Adipocyte (in vitro differentiated cells): ENCODE results near the gene DPH2.
A peak's percentile ranks its signal among the peaks of the same experiment; 100 is the strongest.

Experiments used
- DNase-seq: peaks from one replicate; pipeline ENCODE4 v3.0.0-alpha.2; 2015; ENCODE audit warnings: low read depth
- H3K27me3 ChIP-seq: replicated peaks from 2 replicates; pipeline ENCODE4 v1.7.0; 2013; ENCODE audit warnings: mild to moderate bottlenecking, low read length, moderate library complexity; ENCODE audit not compliant: control insufficient read depth, insufficient read depth
- H3K36me3 ChIP-seq: 2 replicates; pipeline ENCODE4 v1.7.0; 2013; ENCODE audit warnings: low read length, mild to moderate bottlenecking, moderate library complexity; ENCODE audit not compliant: control insufficient read depth, insufficient read depth, severe bottlenecking
- H3K4me1 ChIP-seq: 2 replicates; pipeline ENCODE4 v1.7.0; 2013; ENCODE audit warnings: mild to moderate bottlenecking, low read length, moderate library complexity; ENCODE audit not compliant: control insufficient read depth, insufficient read depth
- H3K4me3 ChIP-seq: 2 replicates; pipeline ENCODE4 v1.7.0; 2013; ENCODE audit warnings: mild to moderate bottlenecking, low read length, moderate library complexity
- H3K9ac ChIP-seq: 2 replicates; pipeline ENCODE4 v1.7.0; 2013; ENCODE audit warnings: mild to moderate bottlenecking, low read length, moderate library complexity
- H3K9me3 ChIP-seq: 2 replicates; pipeline ENCODE4 v1.7.0; 2013; ENCODE audit warnings: mild to moderate bottlenecking, low read length, moderate library complexity; ENCODE audit not compliant: control insufficient read depth

Gene DPH2

DNA sequence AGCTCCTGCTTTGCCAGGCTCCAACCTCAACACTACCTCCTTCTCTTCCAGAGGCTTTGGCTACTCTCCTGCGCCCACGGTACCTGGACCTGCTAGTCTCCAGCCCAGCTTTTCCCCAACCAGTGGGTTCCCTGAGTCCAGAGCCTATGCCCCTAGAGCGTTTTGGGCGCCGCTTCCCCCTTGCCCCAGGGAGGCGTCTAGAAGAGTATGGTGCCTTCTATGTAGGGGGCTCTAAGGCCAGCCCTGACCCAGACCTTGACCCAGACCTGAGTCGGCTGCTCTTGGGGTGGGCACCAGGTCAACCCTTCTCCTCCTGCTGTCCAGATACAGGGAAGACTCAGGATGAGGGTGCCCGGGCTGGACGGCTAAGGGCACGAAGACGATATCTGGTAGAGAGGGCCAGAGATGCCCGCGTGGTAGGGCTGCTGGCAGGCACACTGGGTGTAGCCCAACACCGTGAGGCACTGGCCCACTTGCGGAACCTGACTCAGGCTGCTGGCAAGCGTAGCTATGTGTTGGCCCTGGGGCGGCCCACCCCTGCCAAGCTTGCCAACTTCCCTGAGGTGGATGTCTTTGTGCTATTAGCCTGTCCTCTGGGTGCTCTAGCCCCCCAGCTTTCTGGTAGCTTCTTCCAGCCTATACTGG, 1.6 kb downstream of the DPH2 start:
- no peak for DNase-seq
- Histone ChIP-seq H3K27me3 (no peaks in the 10 kb centered on the region), H3K4me3 (peak overlapping the region; percentile 99), H3K9ac (no peak overlapping the region), H3K9me3 (no peaks in the 10 kb centered on the region), H3K36me3 (peaks cover 25% of the 10 kb centered on the region), H3K4me1 (peaks cover 25% of the 10 kb centered on the region)

DNA sequence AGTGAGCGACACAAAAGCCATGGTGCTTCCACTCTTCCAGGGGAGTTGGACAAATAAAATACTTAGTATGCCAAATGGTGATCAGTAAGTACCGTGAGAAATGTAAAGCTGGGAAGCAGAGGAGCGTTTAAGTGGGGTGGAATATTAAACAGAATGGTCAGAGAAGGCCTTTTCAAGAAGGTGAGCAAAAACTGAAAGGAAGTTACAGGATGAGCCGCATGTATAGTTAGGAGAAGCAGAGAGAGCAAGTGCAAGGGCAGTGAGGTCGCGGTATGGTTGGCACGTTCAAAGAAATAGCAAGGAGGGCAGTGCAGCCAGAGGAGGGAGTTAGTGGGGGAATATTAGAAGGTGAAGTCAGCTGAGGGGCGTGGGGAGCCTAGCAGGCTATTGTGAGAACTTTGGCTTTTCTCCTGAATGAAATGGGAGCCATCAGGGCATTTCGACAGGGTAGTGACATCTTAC, 4.2 kb downstream of the DPH2 start:
- H3K4me3 ChIP-seq, result peak overlapping the region; percentile 91
- peak overlapping the region; percentile 94 for H3K9ac ChIP-seq
- H3K4me1 ChIP-seq, result peaks cover 36% of the 10 kb centered on the region
- no peak for DNase-seq
- H3K27me3 ChIP-seq, result no peaks in the 10 kb centered on the region
- no peaks in the 10 kb centered on the region for H3K9me3 ChIP-seq
- peaks cover 28% of the 10 kb centered on the region for H3K36me3 ChIP-seq

DNA sequence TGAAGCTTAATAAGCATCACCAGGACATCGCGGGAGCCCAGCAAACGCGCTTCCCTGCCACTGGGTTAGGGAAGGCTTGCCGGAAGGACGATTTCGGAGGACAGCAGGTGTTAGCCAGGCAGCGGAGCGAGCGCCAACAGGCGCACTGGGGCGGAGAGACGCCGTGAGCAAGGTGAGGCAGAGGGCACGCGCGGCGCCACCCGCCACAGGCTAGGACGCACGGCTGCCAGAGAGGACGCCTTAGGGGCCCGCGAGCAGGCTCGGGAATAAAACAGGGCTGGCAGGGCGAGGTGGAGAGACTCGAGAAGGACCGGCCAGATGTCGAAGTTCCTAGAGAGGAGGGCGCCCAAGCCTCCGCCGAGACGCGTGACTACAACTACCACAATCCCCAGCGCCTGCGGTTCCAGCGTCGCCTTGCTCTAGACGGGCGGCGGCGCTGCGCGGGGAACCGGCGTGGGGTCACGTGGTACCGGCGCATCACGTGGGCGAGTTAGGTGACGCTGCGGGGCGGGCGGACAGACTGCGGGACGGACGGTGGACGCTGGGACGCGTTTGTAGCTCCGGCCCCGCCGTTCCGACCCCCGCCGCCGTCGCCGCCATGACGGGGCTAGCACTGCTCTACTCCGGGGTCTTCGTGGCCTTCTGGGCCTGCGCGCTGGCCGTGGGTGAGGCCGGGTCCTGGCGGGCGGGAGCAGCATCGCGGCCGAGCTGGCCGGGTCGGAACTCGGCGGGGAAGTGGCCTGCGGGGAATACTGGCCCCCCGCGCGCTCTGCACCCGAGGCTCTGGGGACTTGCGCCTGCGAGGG, 4.8 kb downstream of the DPH2 start, which contains the start of gene ATP6V0B:
Gene ATP6V0B (plus strand): TSS at position 518 of the 806 bp plus-strand sequence. CDS start 81 bp downstream, at position 599.
- Histone ChIP-seq H3K9me3 (no peaks in the 10 kb centered on the region), H3K4me1 (peaks cover 36% of the 10 kb centered on the region), H3K27me3 (no peaks in the 10 kb centered on the region), H3K36me3 (peaks cover 28% of the 10 kb centered on the region), H3K9ac (peak within 1 kb of the TSS; percentile 94), H3K4me3 (peak within 1 kb of the TSS; percentile 91)
- peak; percentile 99 for DNase-seq

DNA sequence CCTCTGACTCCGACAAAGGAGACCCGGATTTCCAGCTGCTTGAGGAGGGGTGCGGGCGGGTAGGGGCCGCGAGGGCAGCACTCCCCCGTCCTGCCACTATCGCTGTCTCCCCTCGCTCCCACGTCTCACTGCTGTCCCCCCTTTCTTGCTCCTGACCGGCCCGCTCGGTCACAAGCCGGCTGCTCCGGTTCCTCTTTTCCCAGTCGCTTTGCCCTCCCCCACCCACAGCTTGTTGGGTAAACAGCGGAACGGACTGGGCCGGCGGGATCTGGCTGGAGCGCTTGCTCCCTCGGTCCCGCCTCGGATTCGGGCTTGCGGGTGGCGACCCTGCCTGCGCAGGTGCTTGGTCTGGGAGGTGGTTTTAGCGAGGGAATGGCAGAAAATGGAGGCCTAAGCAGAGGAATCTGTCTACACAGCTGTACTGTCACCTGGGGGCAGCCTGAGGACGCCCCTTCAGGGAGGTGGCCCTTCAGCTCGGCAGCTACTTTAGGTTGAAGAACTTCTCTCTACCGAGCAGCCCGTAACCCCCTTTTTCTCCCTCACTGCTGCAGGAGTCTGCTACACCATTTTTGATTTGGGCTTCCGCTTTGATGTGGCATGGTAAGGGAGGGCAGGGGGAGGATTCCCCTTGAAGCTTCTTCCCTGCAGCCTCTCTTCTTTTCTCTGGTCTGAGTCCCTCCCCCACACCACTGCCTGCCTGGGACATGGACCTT, 5.6 kb downstream of the DPH2 start:
- DNase-seq, result peak; percentile 67
- Histone ChIP-seq H3K27me3 (no peaks in the 10 kb centered on the region), H3K4me1 (peaks cover 40% of the 10 kb centered on the region), H3K4me3 (peak overlapping the region; percentile 91), H3K9me3 (no peaks in the 10 kb centered on the region), H3K9ac (peak overlapping the region; percentile 94), H3K36me3 (peaks cover 28% of the 10 kb centered on the region)

DNA sequence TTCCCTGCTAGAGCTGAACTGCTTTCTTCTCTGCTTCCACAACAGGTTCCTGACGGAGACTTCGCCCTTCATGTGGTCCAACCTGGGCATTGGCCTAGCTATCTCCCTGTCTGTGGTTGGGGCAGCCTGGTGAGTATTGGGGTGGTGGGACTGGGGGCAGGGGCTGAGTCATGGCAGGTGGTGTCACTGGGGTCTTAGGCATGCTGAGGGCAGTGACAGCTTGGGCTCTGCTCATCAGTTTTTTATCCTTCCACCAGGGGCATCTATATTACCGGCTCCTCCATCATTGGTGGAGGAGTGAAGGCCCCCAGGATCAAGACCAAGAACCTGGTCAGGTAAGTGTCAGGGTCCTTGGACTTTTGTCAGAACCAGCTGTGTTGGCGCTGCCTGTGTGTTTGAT, 6.2 kb downstream of the DPH2 start:
- H3K9ac ChIP-seq, result peak overlapping the region; percentile 94
- H3K9me3 ChIP-seq, result no peaks in the 10 kb centered on the region
- no peak for DNase-seq
- peaks cover 28% of the 10 kb centered on the region for H3K36me3 ChIP-seq
- H3K4me1 ChIP-seq, result peaks cover 39% of the 10 kb centered on the region
- H3K27me3 ChIP-seq, result no peaks in the 10 kb centered on the region
- peak overlapping the region; percentile 91 for H3K4me3 ChIP-seq

DNA sequence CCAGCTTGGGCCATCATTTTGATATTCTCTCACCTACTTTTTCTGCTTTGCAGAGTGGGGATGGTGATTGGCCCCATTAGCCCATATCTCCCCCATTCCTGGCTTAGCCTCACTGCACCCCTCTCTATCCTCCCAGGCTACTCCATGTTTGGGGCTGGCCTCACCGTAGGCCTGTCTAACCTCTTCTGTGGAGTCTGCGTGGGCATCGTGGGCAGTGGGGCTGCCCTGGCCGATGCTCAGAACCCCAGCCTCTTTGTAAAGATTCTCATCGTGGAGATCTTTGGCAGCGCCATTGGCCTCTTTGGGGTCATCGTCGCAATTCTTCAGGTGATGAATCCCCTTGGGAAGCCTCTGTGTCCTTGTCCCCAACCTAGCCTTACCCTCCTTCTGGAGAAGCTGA, 7.1 kb downstream of the DPH2 start:
- no peak overlapping the region for H3K4me3 ChIP-seq
- peaks cover 28% of the 10 kb centered on the region for H3K36me3 ChIP-seq
- H3K27me3 ChIP-seq, result no peaks in the 10 kb centered on the region
- H3K9me3 ChIP-seq, result no peaks in the 10 kb centered on the region
- peaks cover 39% of the 10 kb centered on the region for H3K4me1 ChIP-seq
- H3K9ac ChIP-seq, result peak overlapping the region; percentile 1
- DNase-seq, result no peak

DNA sequence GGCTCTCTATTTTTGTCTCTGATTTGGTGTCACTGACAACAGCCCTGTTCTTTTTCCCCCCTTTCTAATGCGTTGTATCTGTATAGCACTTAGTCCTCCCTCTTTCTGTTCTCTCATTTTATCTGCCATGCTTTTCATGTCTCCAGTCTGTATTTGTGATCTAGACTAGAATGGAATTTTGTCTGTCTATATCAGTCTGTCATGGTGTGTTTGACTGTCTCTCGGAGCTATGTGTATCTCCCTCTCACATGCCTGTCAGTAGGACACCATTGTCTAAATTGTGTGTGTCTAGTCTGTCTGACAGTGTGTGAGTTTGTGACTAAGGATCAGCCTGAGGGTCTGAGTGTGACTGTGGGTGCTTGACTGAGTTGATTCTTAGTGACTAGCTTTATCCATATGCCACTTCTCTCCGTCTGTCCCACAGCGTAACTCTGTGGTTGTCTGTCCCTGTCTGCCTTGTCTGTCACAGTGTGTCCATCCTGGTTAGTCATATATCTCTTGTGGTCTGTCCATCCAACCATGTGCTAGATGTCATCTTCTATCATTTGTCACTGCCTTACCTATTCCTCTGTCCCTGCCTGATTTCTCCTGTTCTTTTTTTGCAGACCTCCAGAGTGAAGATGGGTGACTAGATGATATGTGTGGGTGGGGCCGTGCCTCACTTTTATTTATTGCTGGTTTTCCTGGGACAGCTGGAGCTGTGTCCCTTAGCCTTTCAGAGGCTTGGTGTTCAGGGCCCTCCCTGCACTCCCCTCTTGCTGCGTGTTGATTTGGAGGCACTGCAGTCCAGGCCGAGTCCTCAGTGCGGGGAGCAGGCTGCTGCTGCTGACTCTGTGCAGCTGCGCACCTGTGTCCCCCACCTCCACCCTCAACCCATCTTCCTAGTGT, 7.8 kb downstream of the DPH2 start:
- no peak for DNase-seq

DNA sequence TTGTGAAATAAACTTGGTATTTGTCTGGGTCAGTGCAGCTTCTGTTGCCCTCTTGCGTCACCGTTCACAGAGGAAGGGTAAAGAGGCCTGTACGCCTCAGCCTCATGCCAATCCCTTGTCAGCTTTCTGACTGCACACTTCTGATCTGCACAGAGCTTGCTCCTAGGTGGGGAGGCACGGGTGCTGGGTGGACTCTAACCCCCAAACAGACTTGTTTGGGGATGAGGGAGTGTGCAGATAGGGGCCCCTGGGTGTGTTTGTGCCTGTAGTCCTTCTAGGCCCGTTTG, 8.4 kb downstream of the DPH2 start:
- H3K9me3 ChIP-seq, result no peaks in the 10 kb centered on the region
- H3K4me1 ChIP-seq, result peaks cover 39% of the 10 kb centered on the region
- DNase-seq, result no peak
- H3K9ac ChIP-seq, result peak overlapping the region; percentile 86
- H3K36me3 ChIP-seq, result peaks cover 20% of the 10 kb centered on the region
- H3K4me3 ChIP-seq, result peak overlapping the region; percentile 81
- H3K27me3 ChIP-seq, result no peaks in the 10 kb centered on the region

More for the DNA sequence above, 7.8 kb downstream of the DPH2 start:
- Histone ChIP-seq H3K27me3 (no peaks in the 10 kb centered on the region), H3K9ac (no peak overlapping the region), H3K4me3 (no peak overlapping the region), H3K36me3 (peaks cover 21% of the 10 kb centered on the region), H3K4me1 (peaks cover 39% of the 10 kb centered on the region), H3K9me3 (no peaks in the 10 kb centered on the region)

DNA sequence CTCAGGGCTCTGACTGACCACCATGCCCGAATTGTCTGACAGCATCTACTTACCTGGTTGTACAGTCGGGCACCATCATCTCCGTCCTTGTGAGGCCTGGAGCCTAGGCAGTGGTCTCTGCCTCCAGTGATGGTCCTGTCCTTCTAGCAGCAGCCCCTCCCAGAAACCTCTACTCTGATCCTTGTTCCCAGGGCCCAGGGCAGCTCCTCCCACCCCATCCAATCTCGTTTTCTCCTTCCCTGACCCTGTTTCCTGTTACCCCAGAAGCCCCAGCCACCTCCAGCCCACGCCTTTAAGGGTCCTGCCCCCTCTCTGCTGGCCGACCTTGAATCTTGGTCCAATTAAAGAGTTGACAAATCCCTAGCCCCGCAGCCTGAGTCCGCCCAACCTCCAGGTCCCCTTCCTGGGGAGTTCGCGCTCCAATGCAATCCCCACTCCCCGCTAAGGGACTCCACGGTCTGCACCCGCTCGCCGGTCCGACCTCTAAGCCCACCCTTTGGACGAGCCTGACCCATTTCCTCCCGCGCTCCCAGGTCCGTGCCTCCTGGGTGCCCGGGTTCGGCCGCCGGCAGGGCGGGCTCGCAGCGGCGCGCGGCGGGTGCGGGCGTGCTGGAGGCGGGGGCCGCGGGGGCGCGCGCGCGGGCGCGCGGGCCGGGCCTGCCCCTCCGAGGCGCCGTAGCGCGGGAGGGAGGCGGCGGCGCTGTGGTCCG, 8.9 kb downstream of the DPH2 start, which contains the start of gene B4GALT2:
Gene B4GALT2 (plus strand): TSS at position 660 of the 710 bp plus-strand sequence. CDS start 1,951 bp downstream, outside the sequence.
- H3K9ac ChIP-seq, result peak within 1 kb of the TSS; percentile 86
- peak; percentile 79 for DNase-seq
- peak within 1 kb of the TSS; percentile 84 for H3K4me3 ChIP-seq
- no peaks in the 10 kb centered on the region for H3K27me3 ChIP-seq
- H3K9me3 ChIP-seq, result no peaks in the 10 kb centered on the region
- H3K36me3 ChIP-seq, result peaks cover 20% of the 10 kb centered on the region
- peaks cover 39% of the 10 kb centered on the region for H3K4me1 ChIP-seq

DNA sequence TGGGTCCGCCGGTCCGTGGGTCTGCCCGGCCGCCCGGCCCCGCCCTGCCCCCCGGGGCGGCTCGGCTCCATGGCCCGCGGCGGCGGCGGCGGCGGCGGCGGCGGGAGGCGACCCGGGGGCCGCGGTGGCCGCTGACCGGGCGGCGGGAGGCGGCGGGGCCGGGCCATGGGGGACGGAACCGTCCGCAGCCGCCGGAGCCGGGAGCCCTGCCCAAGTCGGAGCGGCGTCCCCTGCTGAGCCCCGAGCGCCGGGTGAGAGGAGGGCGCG, 9.4 kb downstream of the DPH2 start:
- no peak for DNase-seq

More for the DNA sequence above, 9.4 kb downstream of the DPH2 start:
- no peaks in the 10 kb centered on the region for H3K9me3 ChIP-seq
- H3K36me3 ChIP-seq, result peaks cover 20% of the 10 kb centered on the region
- no peaks in the 10 kb centered on the region for H3K27me3 ChIP-seq
- peaks cover 36% of the 10 kb centered on the region for H3K4me1 ChIP-seq
- H3K9ac ChIP-seq, result peak overlapping the region; percentile 83
- H3K4me3 ChIP-seq, result peak overlapping the region; percentile 84
